GM12891 (cell line): Measurements from ENCODE around the gene STXBP2.

ENCODE experiments used
- PAX5 ChIP-seq: IDR thresholded peaks from 2 replicates; pipeline ENCODE4 v1.6.1; 2011; ENCODE audit warnings: low read length, moderate library complexity, mild to moderate bottlenecking; ENCODE audit not compliant: insufficient read depth, severe bottlenecking
- POLR2A ChIP-seq: IDR thresholded peaks from 2 replicates; pipeline ENCODE4 v1.6.1; 2011; ENCODE audit warnings: low read depth, low read length, control low read depth
- POLR2AphosphoS5 ChIP-seq: IDR thresholded peaks from 2 replicates; pipeline ENCODE4 v1.6.1; 2011; ENCODE audit warnings: low read depth, low read length, control low read depth
- TAF1 ChIP-seq: IDR thresholded peaks from 2 replicates; pipeline ENCODE4 v1.6.1; 2011; ENCODE audit warnings: low read depth, low read length, control low read depth

- TF ChIP-seq POLR2AphosphoS5 (no peak), POLR2A (no peak), TAF1 (no peak), PAX5 (no peak)
Observed at GRCh38 chr19:7641290-7642276, 4.7 kb downstream of the STXBP2 start.
